Neural cell (in vitro differentiated cells): ENCODE measurements around the gene MED26. TPM values are rescaled to one million over a fixed set of nuclear protein-coding genes. Genes with fewer than 3 reads are reported as not detected.

Experiments used
- H2AFZ ChIP-seq: fragments of 200-600, 300-800 bp; sonication (generic), shearing (Covaris generic); 2 replicates; pipeline ENCODE4 v1.6.0; 2014; ENCODE audit warnings: low read depth, mild to moderate bottlenecking, antibody characterized with exemption, low read length, moderate library complexity
- H3F3A ChIP-seq: fragments of 200-600 bp; shearing (Covaris generic); 2 replicates; pipeline ENCODE4 v1.6.1; 2016; ENCODE audit warnings: mild to moderate bottlenecking, moderate library complexity, mixed read lengths, antibody characterized with exemption, low read length; ENCODE audit not compliant: insufficient read depth, poor library complexity, severe bottlenecking
- H3K27ac ChIP-seq: fragments of 200-600, 300-800 bp; sonication (generic), shearing (Covaris generic); 2 replicates; pipeline ENCODE4 v1.5.1; 2014; ENCODE audit warnings: mild to moderate bottlenecking, low read length, moderate library complexity
- H3K27me3 ChIP-seq: fragments of 300-800, 200-600 bp; sonication (generic), shearing (Covaris generic); 2 replicates; pipeline ENCODE4 v1.6.0; 2014; ENCODE audit warnings: mild to moderate bottlenecking, low read depth, low read length, moderate library complexity; ENCODE audit not compliant: insufficient read depth
- H3K36me3 ChIP-seq: fragments of 300-800, 200-600 bp; sonication (generic), shearing (Covaris generic); 2 replicates; pipeline ENCODE4 v1.5.1; 2014; ENCODE audit warnings: mild to moderate bottlenecking, antibody characterized with exemption, low read length, moderate library complexity; ENCODE audit not compliant: insufficient read depth
- H3K4me2 ChIP-seq: fragments of 300-800, 200-600 bp; sonication (generic), shearing (Covaris generic); 2 replicates; pipeline ENCODE4 v1.6.0; 2014; ENCODE audit warnings: mild to moderate bottlenecking, low read length
- H3K4me3 ChIP-seq: fragments of 300-800, 200-600 bp; sonication (generic), shearing (Covaris generic); 2 replicates; pipeline ENCODE4 v1.5.1; 2014; ENCODE audit warnings: mild to moderate bottlenecking, low read length, moderate library complexity
- H3K79me2 ChIP-seq: fragments of 200-600 bp; shearing (Covaris generic); replicated peaks from 2 replicates; pipeline ENCODE4 v1.6.0; 2014; ENCODE audit warnings: mild to moderate bottlenecking, low read length, moderate library complexity; ENCODE audit not compliant: insufficient read depth
- H3K9ac ChIP-seq: fragments of 300-800, 200-600 bp; sonication (generic), shearing (Covaris generic); 2 replicates; pipeline ENCODE4 v1.6.1; 2016; ENCODE audit warnings: mild to moderate bottlenecking, low read length, mixed read lengths
- H3K9me2 ChIP-seq: fragments of 200-600 bp; shearing (Covaris generic); 2 replicates; pipeline ENCODE4 v1.6.1; 2016; ENCODE audit warnings: mild to moderate bottlenecking, low read length, mixed read lengths; ENCODE audit not compliant: insufficient read depth
- H3K9me3 ChIP-seq: fragments of 200-600, 300-800 bp; sonication (generic), shearing (Covaris generic); 2 replicates; pipeline ENCODE4 v1.6.1; 2016; ENCODE audit warnings: mild to moderate bottlenecking, mixed run types, low read length, moderate library complexity, mixed read lengths
- H4K20me1 ChIP-seq: fragments of 200-600 bp; shearing (Covaris generic); 2 replicates; pipeline ENCODE4 v1.6.1; 2016; ENCODE audit warnings: mild to moderate bottlenecking, mixed run types; ENCODE audit not compliant: insufficient read depth
- CTCF ChIP-seq: fragments of 450-650 bp; IDR thresholded peaks from 2 replicates; pipeline ENCODE4 v1.5.1; 2014; ENCODE audit warnings: antibody characterized with exemption, mild to moderate bottlenecking, moderate library complexity; ENCODE audit not compliant: poor library complexity, severe bottlenecking
- EP300 ChIP-seq: fragments of 450-650 bp; conservative IDR thresholded peaks from 2 replicates; pipeline ENCODE4 v1.6.1; 2014; ENCODE audit warnings: antibody characterized with exemption, mild to moderate bottlenecking, moderate library complexity; ENCODE audit not compliant: poor library complexity, severe bottlenecking
- EZH2 ChIP-seq: fragments of 200-600, 300-800 bp; shearing (Covaris generic), sonication (generic); IDR thresholded peaks from 2 replicates; pipeline ENCODE4 v1.6.1; 2014; ENCODE audit warnings: antibody characterized with exemption, low read length, borderline replicate concordance, mild to moderate bottlenecking; ENCODE audit not compliant: insufficient read depth, poor library complexity, severe bottlenecking
- MXI1 ChIP-seq: fragments of 450-650 bp; conservative IDR thresholded peaks from 2 replicates; pipeline ENCODE4 v1.6.1; 2014; ENCODE audit warnings: antibody characterized with exemption, mild to moderate bottlenecking; ENCODE audit not compliant: poor library complexity, severe bottlenecking
- POLR2AphosphoS5 ChIP-seq: IDR thresholded peaks from 2 replicates; pipeline ENCODE4 v1.6.1; 2012
- RAD21 ChIP-seq: fragments of 450-650 bp; conservative IDR thresholded peaks from 2 replicates; pipeline ENCODE4 v1.6.1; 2014; ENCODE audit warnings: antibody characterized with exemption, mild to moderate bottlenecking, moderate library complexity
- REST ChIP-seq: IDR thresholded peaks from 2 replicates; pipeline ENCODE4 v1.6.1; 2012; ENCODE audit warnings: borderline replicate concordance
- SMC3 ChIP-seq: fragments of 450-650 bp; conservative IDR thresholded peaks from 2 replicates; pipeline ENCODE4 v1.6.1; 2014; ENCODE audit warnings: antibody characterized with exemption, mild to moderate bottlenecking, moderate library complexity; ENCODE audit not compliant: poor library complexity
- TAF1 ChIP-seq: IDR thresholded peaks from 2 replicates; pipeline ENCODE4 v1.6.1; 2012; ENCODE audit warnings: low read depth
- polyA plus RNA-seq: library from polyadenylated mRNA; depleted of rRNA; stranded (reverse); fragments of >200 nt; gene quantifications from 2 replicates; pipeline ENCODE4 v1.2.3, GENCODE V29; 2014

The MED26 gene
- polyA plus RNA-seq, 1 donor from 2014 or later = 4.2 TPM

- Histone ChIP-seq H3K79me2 (no peaks in the 10 kb centered on the region), H4K20me1 (no peaks in the 10 kb centered on the region), H3K9me3 (no peaks in the 10 kb centered on the region), H3K36me3 (peaks cover 4% of the 10 kb centered on the region), H3F3A (no peaks in the 10 kb centered on the region), H3K4me2 (no peak overlapping the region), H2AFZ (no peak overlapping the region), H3K4me3 (no peak overlapping the region), H3K27me3 (no peaks in the 10 kb centered on the region), H3K27ac (no peak overlapping the region), H3K9ac (no peak overlapping the region), H3K9me2 (no peaks in the 10 kb centered on the region)
- TF ChIP-seq TAF1 (no peak), EZH2 (no peak), CTCF (no peak), POLR2AphosphoS5 (no peak), EP300 (no peak), MXI1 (no peak), RAD21 (no peak), REST (no peak), SMC3 (no peak)
Observed at GRCh38 chr19:16561382-16561781, 66.6 kb downstream of the MED26 start.

- no peaks in the 10 kb centered on the region for H4K20me1 ChIP-seq
Observed at GRCh38 chr19:16559780-16560276, 68.2 kb downstream of the MED26 start.

More at GRCh38 chr19:16559780-16560276, 68.2 kb downstream of the MED26 start:
- Histone ChIP-seq H3K4me2 (no peak overlapping the region), H3K27me3 (no peaks in the 10 kb centered on the region), H3F3A (no peaks in the 10 kb centered on the region), H3K9ac (no peak overlapping the region), H3K36me3 (no peaks in the 10 kb centered on the region), H3K79me2 (no peaks in the 10 kb centered on the region), H2AFZ (no peak overlapping the region), H3K4me3 (no peak overlapping the region), H3K9me3 (no peaks in the 10 kb centered on the region), H3K27ac (no peak overlapping the region), H3K9me2 (no peaks in the 10 kb centered on the region)
- no peak for TF ChIP-seq EP300
- TF ChIP-seq EZH2 = no peak
